Endodermal cell (in vitro differentiated cells): ENCODE results near the gene ZNF787. TPM values are rescaled to one million over a fixed set of nuclear protein-coding genes. Genes with fewer than 3 reads are reported as not detected.
A peak's percentile ranks its signal among the peaks of the same experiment; 100 is the strongest.
"Not testable (repeated sequence)": the region's sequence is repeated elsewhere in the genome, so short reads cannot be mapped to it uniquely, and the experiment has no call there.

ENCODE experiments used
- DNase-seq: peaks from one replicate; pipeline ENCODE4 v3.0.0-alpha.2; 2017
- H3K27ac ChIP-seq: 2 replicates; pipeline ENCODE4 v1.5.1; 2013; ENCODE audit warnings: mild to moderate bottlenecking, low read depth, low read length, moderate library complexity
- H3K27me3 ChIP-seq: 2 replicates; pipeline ENCODE4 v1.6.1; 2013; ENCODE audit warnings: mild to moderate bottlenecking, low read length, moderate library complexity; ENCODE audit not compliant: insufficient read depth, control insufficient read depth, poor library complexity, severe bottlenecking
- H3K36me3 ChIP-seq: 2 replicates; pipeline ENCODE4 v1.7.0; 2013; ENCODE audit warnings: mild to moderate bottlenecking, low read length, moderate library complexity; ENCODE audit not compliant: control insufficient read depth, insufficient read depth
- H3K4me1 ChIP-seq: one replicate; pipeline ENCODE4 v1.7.0; 2013; ENCODE audit warnings: low read length; ENCODE audit not compliant: control insufficient read depth, insufficient read depth
- H3K4me3 ChIP-seq: 2 replicates; pipeline ENCODE4 v1.5.1; 2013; ENCODE audit warnings: mild to moderate bottlenecking, low read length, moderate library complexity
- H3K9ac ChIP-seq: 2 replicates; pipeline ENCODE4 v1.6.1; 2013; ENCODE audit warnings: mild to moderate bottlenecking, low read length, moderate library complexity; ENCODE audit not compliant: poor library complexity, severe bottlenecking; ENCODE audit errors: extremely low read depth
- H3K9me3 ChIP-seq: 2 replicates; pipeline ENCODE4 v1.6.1; 2013; ENCODE audit warnings: mild to moderate bottlenecking, low read length, moderate library complexity; ENCODE audit not compliant: control insufficient read depth
- H3K27ac Mint-ChIP-seq: 2 replicates; pipeline ENCODE4 v1.8.0; 2020; ENCODE audit warnings: mixed read lengths
- H3K27me3 Mint-ChIP-seq: 2 replicates; pipeline ENCODE4 v1.8.0; 2021; ENCODE audit warnings: mild to moderate bottlenecking, mixed read lengths; ENCODE audit not compliant: insufficient read depth
- H3K36me3 Mint-ChIP-seq: 2 replicates; pipeline ENCODE4 v1.8.0; 2020; ENCODE audit warnings: low read depth, mixed read lengths
- H3K4me1 Mint-ChIP-seq: 2 replicates; pipeline ENCODE4 v1.8.0; 2020; ENCODE audit warnings: mixed read lengths
- H3K4me3 Mint-ChIP-seq: 2 replicates; pipeline ENCODE4 v1.8.0; 2020; ENCODE audit warnings: mild to moderate bottlenecking, moderate library complexity, mixed read lengths
- H3K9me3 Mint-ChIP-seq: 2 replicates; pipeline ENCODE4 v1.8.0; 2020; ENCODE audit warnings: mild to moderate bottlenecking, mixed read lengths
- WGBS, 2 experiments: methylation state at CpG; one replicate each; pipeline versions ENCODE4 v1.1.5 to v1.1.7; 2013; ENCODE audit warnings: missing lambda C conversion rate in 2 of 2, mixed read lengths in 1 of 2; ENCODE audit not compliant: insufficient coverage in 1 of 2, insufficient read length in 1 of 2; 5-methylcytosine and 5-hydroxymethylcytosine counted together
- total RNA-seq, 2 donors: library from RNA; stranded (reverse); fragmentation: NEBNext Ultra II Directional in 1 of 2; extraction: Animal tissue kit (Norgen Biotek cat#: 25700) in 1 of 2; gene quantifications; 2 replicates in 1 of 2; 3 replicates in 1 of 2; pipeline ENCODE4 v1.2.1, GENCODE V29; 2021
- TF ChIP-seq, protein P1 (sequence below): fragments of 200-600 bp; sonication (generic); conservative IDR thresholded peaks from 2 replicates; pipeline ENCODE4 v1.5.0; 2021; ENCODE audit warnings: antibody characterized with exemption, mild to moderate bottlenecking

The ZNF787 gene
- total RNA-seq, 2 donors from 2014 or later, result 42.1 to 43.7 TPM

DNA sequence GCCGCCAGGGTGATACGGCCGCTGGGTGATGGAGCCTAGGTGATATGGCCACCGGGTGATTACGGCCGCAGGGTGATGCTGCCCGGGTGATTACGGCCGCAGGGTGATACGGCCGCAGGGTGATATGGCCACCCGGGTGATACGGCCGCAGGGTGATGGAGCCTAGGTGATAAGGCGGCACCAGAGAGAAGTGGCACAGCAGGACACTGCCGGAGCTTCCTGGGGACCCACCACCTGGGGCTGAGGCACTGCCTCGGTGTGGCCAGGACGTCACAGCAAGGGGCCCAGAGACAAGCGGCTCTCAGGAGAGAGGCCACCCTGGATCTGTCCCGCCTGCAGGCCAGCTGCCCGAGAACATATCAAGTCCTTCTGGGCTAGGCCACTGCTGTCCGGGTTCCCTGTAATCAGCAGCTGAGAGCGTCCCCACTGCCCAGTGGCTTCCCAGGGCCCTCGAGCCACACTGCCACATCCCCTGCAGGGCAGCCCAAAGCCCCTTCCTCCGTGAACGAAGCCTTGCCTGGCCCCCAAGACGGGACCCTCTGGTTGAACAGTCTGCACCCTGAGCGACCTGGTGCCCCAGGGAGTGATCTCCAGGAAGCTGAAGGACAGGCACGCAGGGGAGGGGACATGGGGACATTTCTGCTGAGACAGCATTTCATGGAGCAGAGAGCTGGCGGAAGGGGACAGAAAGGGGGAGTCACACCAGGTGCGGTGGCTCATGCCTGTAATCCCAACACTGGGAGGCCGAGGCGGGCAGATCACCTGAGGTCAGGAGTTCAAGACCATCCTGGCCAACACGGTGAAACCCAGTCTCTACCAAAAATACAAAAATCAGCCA lies 22.1 kb downstream of the ZNF787 start:
- H3K4me3 ChIP-seq, result no peak overlapping the region
- Mint-ChIP-seq H3K27me3 (no peaks in the 10 kb centered on the region), H3K36me3 (peaks cover 32% of the 10 kb centered on the region), H3K4me1 (no peaks in the 10 kb centered on the region), H3K4me3 (no peak overlapping the region), H3K9me3 (peaks cover 3% of the 10 kb centered on the region), H3K27ac (no peak overlapping the region)
- 94 to 98% methylated on average over 26 to 34 of the region's 34 CpGs for WGBS, 2 experiments
- H3K27ac ChIP-seq, result no peak overlapping the region
- peaks cover 23% of the 10 kb centered on the region for H3K36me3 ChIP-seq
- no peaks in the 10 kb centered on the region for H3K9me3 ChIP-seq
- TF ChIP-seq, protein P1, sequence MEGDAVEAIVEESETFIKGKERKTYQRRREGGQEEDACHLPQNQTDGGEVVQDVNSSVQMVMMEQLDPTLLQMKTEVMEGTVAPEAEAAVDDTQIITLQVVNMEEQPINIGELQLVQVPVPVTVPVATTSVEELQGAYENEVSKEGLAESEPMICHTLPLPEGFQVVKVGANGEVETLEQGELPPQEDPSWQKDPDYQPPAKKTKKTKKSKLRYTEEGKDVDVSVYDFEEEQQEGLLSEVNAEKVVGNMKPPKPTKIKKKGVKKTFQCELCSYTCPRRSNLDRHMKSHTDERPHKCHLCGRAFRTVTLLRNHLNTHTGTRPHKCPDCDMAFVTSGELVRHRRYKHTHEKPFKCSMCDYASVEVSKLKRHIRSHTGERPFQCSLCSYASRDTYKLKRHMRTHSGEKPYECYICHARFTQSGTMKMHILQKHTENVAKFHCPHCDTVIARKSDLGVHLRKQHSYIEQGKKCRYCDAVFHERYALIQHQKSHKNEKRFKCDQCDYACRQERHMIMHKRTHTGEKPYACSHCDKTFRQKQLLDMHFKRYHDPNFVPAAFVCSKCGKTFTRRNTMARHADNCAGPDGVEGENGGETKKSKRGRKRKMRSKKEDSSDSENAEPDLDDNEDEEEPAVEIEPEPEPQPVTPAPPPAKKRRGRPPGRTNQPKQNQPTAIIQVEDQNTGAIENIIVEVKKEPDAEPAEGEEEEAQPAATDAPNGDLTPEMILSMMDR, result no peak
- H3K4me1 ChIP-seq, result no peaks in the 10 kb centered on the region
- DNase-seq, result no peak
- H3K9ac ChIP-seq, result no peak overlapping the region
- no peaks in the 10 kb centered on the region for H3K27me3 ChIP-seq

DNA sequence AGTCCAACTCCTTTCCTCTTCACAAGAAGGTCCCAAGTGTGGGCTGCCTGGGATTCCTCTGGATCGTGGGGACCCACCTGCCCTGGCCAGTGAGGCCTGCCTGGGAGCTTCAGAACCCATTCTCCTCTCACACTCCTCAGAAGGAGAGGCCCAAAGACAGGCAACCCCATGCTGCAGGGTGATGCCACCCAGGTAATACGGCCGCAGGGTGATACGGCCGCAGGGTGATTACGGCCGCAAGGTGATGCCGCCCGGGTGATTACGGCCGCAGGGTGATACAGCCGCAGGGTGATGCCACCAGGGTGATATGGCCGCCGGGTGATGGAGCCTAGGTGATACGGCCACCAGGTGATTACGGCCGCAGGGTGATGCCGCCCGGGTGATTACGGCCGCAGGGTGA lies 22.9 kb downstream of the ZNF787 start:
- H3K9me3 ChIP-seq, H3K4me3 ChIP-seq, DNase-seq, H3K4me1 ChIP-seq, H3K9ac ChIP-seq, H3K27ac Mint-ChIP-seq, H3K27me3 ChIP-seq, H3K4me3 Mint-ChIP-seq, H3K27ac ChIP-seq, H3K27me3 Mint-ChIP-seq, H3K9me3 Mint-ChIP-seq, H3K4me1 Mint-ChIP-seq: not testable (repeated sequence)
- H3K36me3 ChIP-seq, result peaks cover 30% of the 10 kb centered on the region
- peaks cover 37% of the 10 kb centered on the region for H3K36me3 Mint-ChIP-seq
- 97 to 100% methylated on average over 3 to 19 of the region's 21 CpGs for WGBS, 2 experiments

DNA sequence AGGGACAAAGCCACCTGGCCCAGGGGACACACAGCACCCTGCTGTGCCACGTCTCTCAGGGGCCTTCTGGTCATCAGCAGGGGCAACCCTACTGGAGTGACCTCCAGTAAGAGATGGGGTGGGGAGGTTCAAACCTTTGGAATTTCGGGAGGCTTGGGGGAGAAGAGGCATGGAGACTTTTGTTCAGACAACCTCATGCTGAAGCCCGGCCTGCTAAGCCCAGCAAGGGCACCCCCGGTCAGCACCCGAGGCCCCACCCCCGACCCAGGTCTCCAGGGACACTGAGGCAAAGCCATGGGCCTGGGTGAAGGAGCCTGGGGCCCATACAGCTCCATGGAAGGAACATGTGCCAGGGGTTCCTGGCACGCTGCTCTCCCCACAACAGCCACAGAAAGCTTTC lies 23.3 kb downstream of the ZNF787 start:
- Histone ChIP-seq H3K4me3 (no peak overlapping the region), H3K4me1 (no peaks in the 10 kb centered on the region), H3K27ac (no peak overlapping the region), H3K9me3 (peaks cover 11% of the 10 kb centered on the region), H3K27me3 (no peaks in the 10 kb centered on the region), H3K36me3 (peaks cover 33% of the 10 kb centered on the region), H3K9ac (no peak overlapping the region)
- peaks cover 15% of the 10 kb centered on the region for H3K9me3 Mint-ChIP-seq
- H3K27me3 Mint-ChIP-seq, result no peaks in the 10 kb centered on the region
- DNase-seq, result peak; percentile 32
- no peak overlapping the region for H3K4me3 Mint-ChIP-seq
- TF ChIP-seq, protein P1, result no peak
- H3K4me1 Mint-ChIP-seq, result no peaks in the 10 kb centered on the region
- H3K27ac Mint-ChIP-seq, result no peak overlapping the region
- H3K36me3 Mint-ChIP-seq, result peaks cover 42% of the 10 kb centered on the region
- 89 to 98% methylated on average over 5 to 7 of the region's 7 CpGs for WGBS, 2 experiments
